Neural cell (in vitro differentiated cells): ENCODE measurements around the gene UBE3D.

Experiments
- EP300 ChIP-seq: fragments of 450-650 bp; conservative IDR thresholded peaks from 2 replicates; pipeline ENCODE4 v1.6.1; 2014; ENCODE audit warnings: antibody characterized with exemption, mild to moderate bottlenecking, moderate library complexity; ENCODE audit not compliant: poor library complexity, severe bottlenecking
- EZH2 ChIP-seq: fragments of 200-600, 300-800 bp; shearing (Covaris generic), sonication (generic); IDR thresholded peaks from 2 replicates; pipeline ENCODE4 v1.6.1; 2014; ENCODE audit warnings: antibody characterized with exemption, low read length, borderline replicate concordance, mild to moderate bottlenecking; ENCODE audit not compliant: insufficient read depth, poor library complexity, severe bottlenecking
- POLR2AphosphoS5 ChIP-seq: IDR thresholded peaks from 2 replicates; pipeline ENCODE4 v1.6.1; 2012
- TF ChIP-seq, protein P1 (sequence below): fragments of 450-650 bp; IDR thresholded peaks from 2 replicates; pipeline ENCODE4 v1.5.1; 2014; ENCODE audit warnings: antibody characterized with exemption, mild to moderate bottlenecking, moderate library complexity; ENCODE audit not compliant: poor library complexity, severe bottlenecking

DNA sequence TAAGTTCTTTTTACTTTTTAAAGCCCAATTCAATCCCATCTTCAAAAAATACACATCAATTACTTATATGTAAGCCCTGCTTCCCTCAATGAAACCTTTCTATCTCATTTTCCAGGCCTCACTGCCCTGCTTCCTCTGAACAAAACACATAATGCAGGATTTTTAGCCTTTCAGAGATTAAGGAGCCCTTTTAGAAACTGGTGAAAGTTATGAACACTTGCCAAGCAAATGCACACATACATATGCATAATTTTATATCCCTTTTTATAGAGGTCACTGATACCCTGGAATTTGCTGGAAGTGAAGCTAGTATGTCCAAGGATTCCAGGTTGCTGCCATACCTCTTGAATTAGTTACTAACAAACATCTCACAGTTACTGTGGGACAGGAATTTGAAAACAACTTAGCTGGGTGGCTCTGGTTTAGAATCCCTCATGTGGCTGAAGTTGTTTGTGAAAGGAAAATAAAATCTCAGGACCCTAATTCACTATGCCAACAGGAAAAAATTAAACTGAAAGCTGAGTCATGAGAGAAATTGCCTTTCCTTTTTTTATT lies 75.8 kb downstream of the UBE3D start:
- TF ChIP-seq, protein P1, sequence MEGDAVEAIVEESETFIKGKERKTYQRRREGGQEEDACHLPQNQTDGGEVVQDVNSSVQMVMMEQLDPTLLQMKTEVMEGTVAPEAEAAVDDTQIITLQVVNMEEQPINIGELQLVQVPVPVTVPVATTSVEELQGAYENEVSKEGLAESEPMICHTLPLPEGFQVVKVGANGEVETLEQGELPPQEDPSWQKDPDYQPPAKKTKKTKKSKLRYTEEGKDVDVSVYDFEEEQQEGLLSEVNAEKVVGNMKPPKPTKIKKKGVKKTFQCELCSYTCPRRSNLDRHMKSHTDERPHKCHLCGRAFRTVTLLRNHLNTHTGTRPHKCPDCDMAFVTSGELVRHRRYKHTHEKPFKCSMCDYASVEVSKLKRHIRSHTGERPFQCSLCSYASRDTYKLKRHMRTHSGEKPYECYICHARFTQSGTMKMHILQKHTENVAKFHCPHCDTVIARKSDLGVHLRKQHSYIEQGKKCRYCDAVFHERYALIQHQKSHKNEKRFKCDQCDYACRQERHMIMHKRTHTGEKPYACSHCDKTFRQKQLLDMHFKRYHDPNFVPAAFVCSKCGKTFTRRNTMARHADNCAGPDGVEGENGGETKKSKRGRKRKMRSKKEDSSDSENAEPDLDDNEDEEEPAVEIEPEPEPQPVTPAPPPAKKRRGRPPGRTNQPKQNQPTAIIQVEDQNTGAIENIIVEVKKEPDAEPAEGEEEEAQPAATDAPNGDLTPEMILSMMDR = no peak
- TF ChIP-seq POLR2AphosphoS5 = no peak
- TF ChIP-seq EZH2 = no peak
- no peak for TF ChIP-seq EP300
